ENCODE measurements around the gene PROKR1.

GRCh38 chr2:68594674-68595492 is 48.5 kb upstream of the PROKR1 start:
- TF ChIP-seq CTCF (IDR thresholded peaks at IDR 0.05) (peak; percentile 11 to 72 (median 15)), POLR2A (IDR thresholded peaks at IDR 0.05) (no peak)
